ENCODE results near the gene LGALS1.
"Not testable (repeated sequence)": the region's sequence is repeated elsewhere in the genome, so short reads cannot be mapped to it uniquely, and the experiment has no call there.

The LGALS1 gene

DNA sequence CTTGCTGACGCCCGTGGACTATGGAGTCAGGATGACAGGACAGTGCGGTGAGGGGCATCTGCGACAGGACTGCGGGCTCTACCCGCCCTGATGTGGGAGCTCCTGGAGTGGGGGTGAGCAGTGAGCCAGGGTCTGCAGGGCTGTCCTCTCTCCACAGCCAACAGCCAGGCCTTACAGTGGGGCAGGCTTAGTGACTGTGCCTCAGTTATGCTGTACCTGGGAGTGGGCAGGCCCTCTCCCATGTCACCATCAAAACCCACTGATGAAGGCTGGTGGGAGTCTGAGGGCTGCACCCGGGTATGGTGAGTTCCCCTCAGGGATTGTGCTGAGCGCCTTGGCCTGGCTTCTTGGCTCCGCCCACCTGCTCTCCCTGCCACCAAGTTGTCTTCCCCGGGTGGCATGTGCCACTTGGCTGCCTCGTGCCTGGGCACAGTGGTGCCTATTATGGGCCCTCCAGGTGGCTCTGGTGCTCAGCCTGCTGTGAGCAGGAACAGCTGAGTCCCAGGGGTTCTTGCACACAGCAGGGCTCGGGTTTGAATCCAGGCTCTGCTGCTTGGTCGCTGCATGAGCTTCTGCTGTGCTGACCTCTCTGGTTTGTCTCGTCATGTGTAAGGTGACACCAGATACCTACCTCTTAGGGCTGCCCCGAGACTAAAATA is 17.3 kb downstream of the LGALS1 start:
- no peak for DNase-seq

DNA sequence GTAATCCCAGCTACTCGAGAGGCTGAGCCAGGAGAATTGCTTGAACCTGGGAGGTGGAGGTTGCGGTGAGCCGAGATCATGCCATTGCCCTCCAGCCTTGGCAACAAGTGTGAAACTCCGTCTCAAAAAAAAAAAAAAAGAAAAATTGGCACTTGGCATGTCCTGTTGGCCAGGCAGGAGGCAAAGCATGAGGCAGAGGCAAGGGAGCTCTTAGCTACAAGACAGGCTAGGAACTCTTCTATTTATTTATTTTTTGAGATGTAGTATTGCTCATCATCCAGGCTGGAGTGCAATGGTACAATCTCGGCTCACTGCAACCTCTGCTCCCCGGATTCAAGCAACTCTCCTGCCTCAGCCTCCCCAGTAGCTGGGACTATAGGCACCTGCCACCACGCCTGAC is 18.7 kb downstream of the LGALS1 start:
- not testable (repeated sequence) for DNase-seq

DNA sequence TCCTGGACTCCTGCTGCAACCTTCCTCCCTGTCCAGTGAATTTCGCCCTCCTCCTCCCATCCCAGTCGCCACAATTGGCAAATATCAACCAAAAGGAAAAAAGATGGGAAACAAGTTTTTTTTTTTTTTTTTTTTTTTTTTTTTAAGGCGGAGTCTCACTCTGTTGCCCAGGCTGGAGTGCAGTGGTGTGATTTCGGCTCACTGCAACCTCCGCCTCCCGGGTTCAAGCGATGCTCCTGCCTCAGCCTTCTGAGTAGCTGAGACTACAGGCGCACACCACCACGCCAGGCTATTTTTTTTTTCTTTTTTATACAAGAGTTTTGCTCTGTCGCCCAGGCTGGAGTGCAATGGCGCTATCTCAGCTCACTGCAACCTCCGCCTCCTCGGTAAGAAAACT is 20.8 kb downstream of the LGALS1 start:
- not testable (repeated sequence) for DNase-seq

DNA sequence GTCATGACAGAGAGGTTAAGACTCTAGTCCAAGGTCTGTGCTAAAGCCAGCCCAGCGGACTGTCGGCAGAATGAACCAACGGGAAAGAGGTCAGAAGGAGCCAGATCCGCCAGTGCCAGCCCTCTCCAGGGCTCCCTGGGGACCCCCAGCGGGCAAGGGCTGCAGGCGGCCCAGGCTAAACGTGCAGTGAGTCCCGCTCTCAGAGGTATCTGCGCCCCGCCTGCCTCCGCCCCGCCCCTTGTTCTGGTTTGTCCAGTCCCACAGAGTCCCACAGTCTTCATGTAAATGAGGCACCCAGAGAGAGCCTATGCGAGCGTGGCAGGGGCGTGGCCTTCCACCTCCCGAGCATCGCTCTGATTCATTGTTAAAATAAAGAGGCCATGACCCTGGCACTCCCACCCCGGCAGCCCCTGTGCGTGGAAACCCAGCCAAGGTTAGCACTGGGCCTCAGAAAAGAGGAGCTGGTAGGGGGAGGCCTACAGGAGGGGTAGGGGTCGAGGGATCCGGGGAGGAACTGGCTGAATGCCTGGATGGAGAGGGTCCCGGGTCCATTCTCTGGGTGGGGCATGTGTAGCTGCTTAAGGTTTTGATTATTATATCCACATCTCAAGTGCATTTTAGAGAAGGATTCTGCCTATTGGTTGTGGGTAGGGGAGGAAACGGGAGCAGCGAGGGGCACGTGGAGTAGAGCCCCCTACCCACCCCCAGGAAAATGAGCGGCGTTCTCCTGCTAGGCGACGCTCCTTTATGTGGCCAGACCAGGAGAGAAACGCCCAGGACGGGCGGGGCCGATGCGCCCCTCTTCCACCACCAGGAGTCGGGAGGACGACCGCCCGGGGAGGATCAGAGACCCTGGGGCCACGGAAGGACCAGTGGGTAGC is 21.5 kb downstream of the LGALS1 start, which contains the start of gene TRIOBP:
Gene TRIOBP, plus strand, starts transcription at position 392 of the 881 bp plus-strand sequence. CDS start 4,318 bp downstream, outside the sequence.
- no peak for DNase-seq

DNA sequence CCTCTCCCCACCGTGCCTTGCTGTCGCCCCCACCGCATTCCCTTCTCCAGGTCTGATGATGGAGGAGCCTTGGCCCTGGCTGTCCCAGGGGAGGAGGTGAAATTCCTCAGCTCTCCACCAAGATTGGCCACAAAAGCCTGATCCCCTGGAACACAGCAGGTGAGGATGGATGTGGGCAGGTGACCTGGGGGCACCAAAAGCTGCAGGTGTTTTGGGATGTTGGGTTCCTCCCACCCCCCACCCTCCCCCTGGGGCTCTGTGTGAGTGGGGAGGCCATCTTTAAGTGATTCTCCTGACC is 22.1 kb downstream of the LGALS1 start:
- DNase-seq, result no peak

DNA sequence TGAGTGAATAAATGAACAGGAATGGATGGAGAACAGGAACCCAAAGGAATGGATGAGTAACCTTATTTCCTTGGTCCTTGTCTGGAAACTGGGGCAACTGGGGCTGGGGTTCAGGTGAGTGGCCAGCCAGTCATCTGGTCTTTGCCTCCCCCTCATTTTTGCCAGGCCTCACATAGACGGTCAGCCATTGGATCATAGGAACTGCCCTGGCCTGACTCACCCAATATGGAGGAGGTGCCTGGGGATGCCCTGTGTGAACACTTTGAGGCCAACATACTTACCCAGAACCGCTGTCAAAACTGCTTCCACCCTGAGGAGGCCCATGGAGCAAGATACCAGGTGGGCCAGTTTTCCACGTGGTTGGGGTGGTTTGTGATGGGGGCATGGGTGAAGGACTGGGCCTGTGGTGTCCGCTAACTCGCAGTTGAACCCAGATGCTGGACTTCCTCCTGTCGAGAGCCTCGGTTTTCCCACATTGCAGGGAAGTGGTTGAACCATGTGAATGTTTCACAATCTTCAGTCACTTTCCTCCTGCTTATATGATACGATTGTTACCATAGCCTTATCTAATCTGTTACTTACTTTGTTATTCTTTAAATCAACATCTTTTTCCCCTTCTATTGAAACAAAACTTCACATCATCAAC is 25.8 kb downstream of the LGALS1 start:
- no peak for DNase-seq

DNA sequence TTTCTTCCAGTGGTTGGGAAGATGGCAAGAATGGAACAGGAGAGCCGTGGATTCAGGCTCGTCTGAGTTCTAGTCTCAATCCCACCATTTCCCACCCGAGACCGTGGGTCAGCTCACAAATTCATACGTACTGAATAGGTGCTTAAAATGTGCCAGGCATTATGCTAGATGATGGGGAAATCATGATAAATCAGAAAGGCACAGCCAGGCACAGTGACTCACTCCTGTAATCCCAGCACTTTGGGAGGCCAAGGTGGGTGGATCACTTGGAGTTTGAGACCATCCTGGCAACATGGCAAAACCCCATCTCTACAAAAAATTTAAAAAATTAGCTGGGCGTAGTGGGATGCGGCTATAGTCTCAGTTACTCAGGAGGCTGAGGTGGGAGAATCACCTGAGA is 28.5 kb downstream of the LGALS1 start:
- DNase-seq, result no peak

DNA sequence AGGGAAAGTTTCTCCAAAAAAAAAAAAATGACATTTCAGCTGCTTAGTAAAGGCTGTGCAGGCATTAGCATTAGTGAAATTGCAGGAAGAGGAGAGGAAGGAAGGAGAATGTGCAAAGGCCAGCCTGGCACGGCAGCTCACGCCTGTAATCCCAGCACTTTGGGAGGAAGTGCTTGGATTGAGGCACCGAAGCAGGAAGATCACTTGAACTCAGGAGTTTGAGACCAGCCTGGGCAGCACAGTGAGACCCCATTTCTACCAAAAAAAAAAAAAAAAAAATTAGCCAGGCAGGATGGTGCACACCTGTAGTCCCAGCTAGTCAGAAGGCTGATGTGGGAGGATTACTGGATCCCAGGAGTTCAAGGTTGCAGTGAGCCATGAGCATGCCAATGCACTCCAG is 29.2 kb downstream of the LGALS1 start:
- no peak for DNase-seq

DNA sequence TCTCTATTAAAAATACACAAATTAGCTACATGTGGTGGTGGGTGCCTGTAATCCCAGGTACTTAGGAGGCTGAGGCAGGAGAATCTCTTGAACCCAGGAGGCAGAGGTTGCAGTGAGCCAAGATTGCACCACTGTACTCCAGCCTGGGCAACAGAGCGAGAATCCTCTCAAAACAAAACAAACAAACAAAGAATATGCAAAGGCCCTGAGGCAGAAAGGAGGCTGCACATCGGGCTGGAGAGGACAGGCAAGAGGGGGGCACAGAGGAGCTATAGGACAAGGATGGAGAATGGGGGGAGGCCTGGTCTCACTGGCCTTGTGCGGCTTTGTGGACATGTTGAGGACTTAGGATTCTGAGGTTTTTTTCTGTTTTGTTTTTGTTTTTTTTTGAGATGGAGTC is 29.8 kb downstream of the LGALS1 start:
- DNase-seq, result no peak

DNA sequence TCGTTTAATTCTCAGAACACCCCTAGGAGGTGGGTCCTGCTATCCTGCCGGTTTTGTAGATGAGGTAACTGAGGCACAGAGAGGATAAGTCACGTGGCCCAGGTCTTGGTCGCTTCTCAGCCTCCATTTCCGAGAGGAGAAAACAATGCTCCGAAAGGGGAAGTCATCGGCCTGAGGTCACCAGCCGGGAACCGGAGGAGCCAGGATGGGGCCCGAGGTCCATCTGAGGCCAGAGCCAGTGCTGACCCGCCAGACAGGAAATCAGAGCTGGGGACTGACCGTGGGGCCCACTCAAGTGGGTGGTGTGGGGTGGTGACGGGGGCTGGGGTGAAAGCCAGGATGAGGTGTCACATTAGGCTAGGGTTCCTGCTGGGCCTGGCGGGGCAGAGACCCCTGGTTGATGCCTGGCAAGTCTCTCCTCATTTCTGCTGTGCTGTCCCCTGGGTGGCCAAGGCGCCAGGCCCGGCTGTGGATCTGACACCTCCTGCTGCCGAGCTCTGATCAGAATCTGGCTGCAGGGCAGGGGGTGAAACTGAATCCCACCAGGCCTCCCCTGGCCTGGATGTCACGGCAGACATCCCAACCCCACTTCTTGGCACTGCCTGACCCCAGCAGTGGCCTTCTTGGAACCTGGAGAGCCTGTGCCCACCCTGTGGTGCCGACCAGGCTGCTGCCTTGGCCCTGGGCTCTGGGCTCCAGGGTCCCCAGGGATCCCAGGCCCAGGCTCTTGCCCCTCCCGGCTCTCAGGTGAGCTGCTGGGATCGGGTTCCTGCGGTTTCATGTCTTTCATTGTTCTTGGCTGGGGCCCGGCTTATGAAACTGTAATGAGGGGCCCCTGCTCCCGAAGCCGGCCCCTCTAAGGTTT is 33.4 kb downstream of the LGALS1 start:
- DNase-seq, result no peak

DNA sequence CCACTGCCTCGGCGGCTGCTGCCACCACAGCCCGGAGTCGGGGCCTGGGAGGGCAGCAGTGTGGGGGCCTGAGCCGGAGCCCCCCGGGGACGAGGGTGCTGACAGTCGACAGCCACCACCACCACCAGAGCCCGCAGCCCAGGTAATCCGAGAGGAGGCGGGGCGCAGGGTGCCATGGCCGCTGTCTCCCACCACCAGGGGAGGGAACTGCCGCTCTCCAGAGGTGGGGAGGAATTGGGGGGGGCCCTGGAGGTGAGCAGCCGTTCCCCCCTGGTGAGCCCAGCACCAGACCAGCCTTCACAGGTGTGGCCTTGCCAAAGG is 34.0 kb downstream of the LGALS1 start:
- DNase-seq, result no peak

DNA sequence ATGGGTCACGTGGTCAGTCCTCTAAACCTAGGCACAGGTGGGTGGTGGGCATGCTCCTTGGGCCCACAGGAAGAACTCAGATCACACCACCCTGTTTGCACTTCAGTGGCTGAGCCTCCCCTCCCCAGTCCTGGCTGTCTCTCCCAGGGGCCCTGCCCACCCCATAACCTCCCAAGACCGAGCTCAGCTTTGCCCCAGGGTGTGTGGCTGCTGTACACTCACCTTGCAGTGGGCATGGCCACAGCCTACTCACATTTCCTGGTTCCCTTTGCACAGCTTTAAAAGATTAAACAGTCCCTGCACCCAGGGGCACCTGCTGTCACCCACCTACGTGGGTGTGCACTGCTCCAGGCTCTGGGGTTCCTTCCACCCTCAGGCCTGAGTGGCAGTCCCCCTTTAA is 35.2 kb downstream of the LGALS1 start:
- no peak for DNase-seq

DNA sequence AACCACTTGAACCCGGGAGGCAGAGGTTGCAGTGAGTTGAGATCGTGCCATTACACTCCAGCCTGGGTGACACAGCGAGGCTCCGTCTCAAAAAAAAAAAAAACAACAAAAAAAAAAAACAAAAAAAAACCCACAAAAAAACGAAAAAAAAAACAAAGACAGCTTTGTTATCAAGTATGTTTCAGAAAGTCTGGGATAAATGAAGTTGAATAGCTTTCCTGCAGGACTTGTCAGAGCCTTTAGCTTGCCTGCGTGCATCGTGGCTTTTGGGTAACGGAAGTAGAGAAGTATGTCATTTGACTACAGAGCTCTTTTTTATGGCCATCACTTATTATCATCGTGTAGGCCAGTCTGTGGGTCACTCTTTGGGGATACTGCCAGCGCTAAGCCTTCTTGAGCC is 36.1 kb downstream of the LGALS1 start:
- no peak for DNase-seq

DNA sequence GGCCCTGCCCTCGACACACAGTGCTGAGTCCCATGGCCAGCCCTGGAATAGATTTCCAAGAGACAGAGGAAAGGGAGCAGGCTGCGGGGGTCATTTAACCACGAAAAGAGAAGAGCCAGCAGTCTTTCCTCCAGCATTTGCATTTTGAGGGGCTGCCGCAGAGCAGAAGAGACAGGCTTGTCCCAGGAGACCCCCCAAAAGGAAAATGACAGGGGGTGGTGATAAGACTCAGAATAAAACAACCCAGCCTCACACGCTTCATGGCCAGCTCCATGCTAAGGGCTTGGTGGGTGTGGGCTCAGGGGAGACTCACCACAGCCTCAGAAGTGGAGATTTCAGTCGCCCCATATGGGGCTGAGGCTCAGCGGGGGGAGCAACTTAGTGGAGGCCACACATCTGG is 38.3 kb downstream of the LGALS1 start:
- no peak for DNase-seq

DNA sequence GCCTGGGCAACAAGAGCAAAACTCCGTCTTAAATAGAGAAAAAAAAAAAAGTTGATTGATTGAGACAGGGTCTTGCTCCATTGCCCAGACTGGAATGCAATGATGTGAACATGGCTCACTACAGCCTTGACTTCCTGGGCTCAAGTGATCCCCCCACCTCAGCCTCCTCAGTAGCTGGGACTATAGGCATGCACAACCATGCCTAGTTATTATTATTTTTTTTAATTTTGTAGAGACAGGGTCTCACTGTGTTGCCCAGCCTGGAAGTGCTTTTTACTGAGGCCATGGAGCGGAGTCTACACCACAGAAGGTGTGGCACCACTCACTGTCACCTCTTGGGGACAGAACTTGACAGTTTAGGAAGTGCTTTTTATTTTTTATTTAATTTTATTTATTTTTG is 39.2 kb downstream of the LGALS1 start:
- DNase-seq, result no peak

DNA sequence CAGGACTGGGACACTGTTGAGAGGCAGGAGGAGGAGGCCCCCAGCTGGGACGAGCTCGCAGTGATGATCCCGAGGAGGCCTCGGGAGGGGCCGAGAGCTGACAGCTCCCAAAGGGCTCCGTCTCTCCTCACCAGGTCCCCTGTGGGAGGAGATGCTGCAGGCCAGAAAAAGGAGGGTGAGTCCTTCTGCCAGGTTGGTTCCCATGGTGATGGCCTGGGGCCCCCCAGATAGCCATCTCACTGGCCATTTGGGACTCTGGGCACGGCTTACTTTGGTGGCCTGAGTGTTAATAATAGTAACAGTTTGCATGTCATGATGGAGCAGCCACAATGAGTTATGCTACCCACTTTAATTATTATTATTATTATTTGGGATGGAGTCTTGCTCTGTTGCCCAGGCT is 40.3 kb downstream of the LGALS1 start:
- DNase-seq, result no peak

DNA sequence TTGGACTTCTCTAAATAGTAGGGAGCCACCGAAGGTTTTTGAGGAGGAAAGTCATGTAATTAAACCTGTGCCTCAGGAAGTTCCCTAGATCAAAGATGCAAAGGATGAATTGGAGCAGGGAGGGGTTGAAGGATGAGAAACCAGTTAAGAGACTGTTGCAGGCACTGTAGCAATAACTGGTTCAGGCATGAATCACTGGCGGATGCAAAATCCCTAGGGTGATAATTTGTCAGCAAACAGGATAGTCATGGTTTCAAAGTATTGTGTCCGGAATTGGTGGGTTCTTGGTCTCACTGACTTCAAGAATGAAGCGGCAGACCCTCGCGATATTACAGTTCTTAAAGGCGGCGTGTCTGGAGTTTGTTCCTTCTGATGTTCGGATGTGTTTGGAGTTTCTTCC is 41.3 kb downstream of the LGALS1 start:
- DNase-seq, result no peak

DNA sequence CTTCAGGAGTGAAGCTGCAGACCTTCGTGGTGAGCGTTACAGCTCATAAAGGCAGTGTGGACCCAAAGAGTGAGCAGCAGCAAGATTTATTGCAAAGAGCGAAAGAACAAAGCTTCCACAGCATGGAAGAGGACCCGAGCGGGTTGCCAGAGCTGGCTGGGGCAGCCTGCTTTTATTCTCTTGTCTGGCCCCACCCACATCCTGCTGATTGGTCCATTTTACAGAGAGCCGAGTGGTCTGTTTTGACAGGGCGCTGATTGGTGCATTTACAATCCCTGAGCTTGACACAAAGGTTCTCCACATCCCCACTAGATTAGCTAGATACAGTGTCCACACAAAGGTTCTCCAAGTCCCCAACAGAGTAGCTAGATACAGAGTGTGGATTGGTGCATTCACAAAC is 41.8 kb downstream of the LGALS1 start:
- DNase-seq, result not testable (repeated sequence)

DNA sequence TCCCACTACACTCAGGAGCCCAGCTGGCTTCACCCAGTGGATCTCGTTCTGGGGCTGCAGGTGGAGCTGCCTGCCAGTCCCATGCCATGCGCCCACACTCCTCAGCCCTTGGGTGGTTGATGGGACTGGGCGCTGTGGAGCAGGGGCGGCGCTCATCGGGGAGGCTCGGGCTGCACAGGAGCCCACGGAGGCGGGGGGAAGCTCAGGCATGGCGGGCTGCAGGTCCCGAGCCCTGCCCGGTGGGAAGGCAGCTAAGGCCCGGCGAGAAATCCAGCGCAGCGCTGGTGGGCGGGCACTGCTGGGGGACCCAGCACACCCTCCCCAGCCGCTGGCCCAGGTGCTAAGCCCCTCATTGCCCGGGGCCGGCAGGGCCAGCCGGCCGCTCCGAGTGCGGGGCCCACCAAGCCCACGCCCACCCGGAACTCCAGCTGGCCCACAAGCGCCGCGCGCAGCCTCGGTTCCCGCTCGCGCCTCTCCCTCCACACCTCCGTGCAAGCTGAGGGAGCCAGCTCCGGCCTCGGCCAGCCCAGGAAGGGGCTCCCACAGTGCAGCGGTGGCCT is 42.4 kb downstream of the LGALS1 start:
- not testable (repeated sequence) for DNase-seq

DNA sequence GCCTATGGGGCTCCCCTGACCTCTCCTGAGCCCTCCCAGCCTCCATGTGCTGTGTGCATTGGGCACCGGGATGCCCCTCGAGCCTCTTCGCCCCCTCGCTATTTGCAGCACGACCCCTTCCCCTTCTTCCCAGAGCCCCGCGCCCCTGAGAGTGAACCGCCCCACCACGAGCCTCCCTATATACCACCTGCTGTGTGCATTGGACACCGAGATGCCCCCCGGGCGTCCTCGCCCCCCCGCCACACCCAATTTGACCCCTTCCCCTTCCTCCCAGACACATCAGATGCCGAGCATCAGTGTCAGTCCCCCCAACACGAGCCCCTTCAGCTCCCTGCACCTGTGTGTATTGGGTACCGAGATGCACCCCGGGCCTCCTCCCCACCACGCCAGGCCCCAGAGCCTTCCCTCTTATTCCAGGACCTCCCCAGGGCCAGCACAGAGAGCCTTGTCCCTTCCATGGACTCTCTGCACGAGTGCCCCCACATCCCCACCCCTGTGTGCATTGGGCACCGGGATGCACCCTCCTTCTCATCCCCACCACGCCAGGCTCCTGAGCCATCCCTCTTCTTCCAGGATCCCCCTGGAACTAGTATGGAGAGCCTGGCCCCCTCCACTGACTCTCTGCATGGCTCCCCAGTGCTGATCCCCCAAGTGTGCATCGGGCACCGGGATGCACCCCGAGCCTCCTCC is 50.3 kb downstream of the LGALS1 start:
- DNase-seq, result no peak

DNA sequence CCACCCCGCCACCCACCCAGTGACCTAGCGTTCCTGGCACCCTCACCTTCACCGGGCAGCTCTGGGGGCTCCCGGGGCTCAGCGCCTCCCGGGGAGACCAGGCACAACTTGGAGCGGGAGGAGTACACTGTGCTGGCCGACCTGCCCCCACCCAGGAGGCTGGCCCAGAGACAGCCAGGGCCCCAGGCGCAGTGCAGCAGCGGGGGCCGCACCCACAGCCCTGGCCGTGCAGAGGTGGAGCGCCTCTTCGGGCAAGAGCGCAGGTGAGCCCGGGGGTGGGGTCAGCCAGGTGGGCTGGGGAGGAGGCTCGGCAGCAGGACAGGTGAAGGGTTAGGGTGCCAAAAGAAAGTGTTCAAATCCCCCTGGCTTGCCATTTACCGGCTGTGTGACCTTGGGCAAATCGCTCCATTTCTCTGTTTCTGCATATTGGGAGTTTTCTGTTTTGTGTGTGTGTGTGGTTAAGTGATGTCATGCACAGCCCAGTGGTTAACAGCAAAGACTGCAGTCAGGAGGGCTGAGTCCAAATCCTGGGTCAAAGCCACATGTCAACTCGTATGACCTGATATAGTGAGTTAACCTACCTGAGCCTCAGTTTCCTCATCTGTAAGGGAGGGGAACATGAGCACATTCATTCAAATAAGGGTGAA is 50.9 kb downstream of the LGALS1 start:
- no peak for DNase-seq

DNA sequence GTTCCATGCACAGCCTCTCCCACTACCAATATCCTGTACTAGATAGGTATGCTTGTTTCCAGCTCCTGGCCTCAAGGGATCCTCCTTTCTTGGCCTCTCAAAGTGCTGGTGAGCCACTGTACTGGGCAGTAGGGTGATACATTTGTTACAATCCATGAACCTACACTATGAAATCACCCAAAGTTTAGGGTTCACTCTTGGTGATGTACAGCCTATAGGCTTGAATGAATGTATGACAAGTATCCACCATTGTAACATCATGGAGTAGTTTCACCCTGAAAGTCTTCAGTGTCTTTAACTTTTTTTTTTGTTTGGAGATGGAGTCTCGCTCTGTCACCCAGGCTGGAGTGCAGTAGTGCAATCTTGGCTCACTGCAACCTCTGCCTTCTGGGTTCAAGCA is 53.2 kb downstream of the LGALS1 start:
- DNase-seq, result no peak

Measured in 8988T (cell line).